ENCODE data around the gene RIMKLB.

- TF ChIP-seq CTCF (IDR thresholded peaks at IDR 0.05) (no peak), POLR2A (IDR thresholded peaks at IDR 0.05) (no peak)
Observed at GRCh38 chr12:8813572-8814357, 116.0 kb downstream of the RIMKLB start.

All from testis (tissue), 2 donors.